GM18873 (cell line): ENCODE measurements around the gene MRPL24.

Experiments used
- ATAC-seq: cut with Tn5 transposase; IDR thresholded peaks from one replicate; pipeline ENCODE4 v1.9.1; 2021; ENCODE audit warnings: mild to moderate bottlenecking, moderate library complexity, moderate number of reproducible peaks; ENCODE audit not compliant: unreplicated experiment, low FRiP score

Gene MRPL24

DNA sequence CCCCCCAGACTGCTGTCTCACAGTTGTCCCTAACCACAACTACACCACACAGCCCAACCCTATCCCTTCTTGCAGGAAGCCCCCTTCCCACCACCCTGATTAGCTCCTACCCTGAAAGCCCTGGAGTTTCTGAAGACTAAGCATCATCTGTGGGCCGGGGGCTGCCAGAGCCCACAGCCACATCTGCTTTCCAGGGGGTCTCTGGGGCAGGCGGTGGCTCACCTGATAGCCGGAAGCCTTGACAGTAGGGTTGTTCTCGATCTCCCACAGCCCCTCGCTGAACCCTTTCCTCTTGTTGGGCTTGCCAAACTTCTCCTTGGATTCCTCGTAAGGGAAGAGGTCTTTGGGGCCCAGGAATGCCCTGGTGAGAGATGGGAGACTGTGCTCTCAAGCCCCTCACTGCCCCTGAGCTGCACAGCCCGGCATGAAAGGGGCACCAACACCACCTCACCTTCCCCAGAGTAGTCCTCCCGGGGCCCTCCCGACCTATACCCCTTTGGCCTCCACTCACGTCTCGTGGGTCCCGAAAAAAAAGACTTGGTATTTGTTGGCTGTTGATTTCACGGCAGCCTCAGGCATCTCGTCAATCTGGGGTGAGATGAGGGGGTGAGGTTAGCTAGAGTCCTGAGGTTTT is 4.0 kb upstream of the MRPL24 start:
- ATAC-seq: no peak

DNA sequence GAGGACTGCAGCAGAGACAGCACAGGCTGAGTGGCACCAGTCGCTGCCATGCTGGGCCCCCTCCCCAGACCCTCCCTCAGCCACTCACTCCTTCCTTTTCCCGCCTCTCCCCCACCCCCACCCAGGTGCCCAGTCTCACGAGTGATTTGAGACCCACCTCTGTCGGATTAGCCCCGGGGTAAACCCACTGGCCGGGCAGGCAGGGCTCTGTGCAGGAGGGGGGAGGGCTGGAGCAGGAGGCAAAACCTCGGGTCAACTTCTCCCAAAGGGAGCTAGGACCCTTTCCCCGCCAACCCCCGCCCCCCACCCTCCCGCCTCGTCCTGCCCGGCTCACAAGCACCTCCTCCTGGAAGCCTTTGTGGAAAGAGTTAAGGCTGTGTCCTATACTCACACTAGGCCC is 3.5 kb upstream of the MRPL24 start:
- ATAC-seq: no peak

DNA sequence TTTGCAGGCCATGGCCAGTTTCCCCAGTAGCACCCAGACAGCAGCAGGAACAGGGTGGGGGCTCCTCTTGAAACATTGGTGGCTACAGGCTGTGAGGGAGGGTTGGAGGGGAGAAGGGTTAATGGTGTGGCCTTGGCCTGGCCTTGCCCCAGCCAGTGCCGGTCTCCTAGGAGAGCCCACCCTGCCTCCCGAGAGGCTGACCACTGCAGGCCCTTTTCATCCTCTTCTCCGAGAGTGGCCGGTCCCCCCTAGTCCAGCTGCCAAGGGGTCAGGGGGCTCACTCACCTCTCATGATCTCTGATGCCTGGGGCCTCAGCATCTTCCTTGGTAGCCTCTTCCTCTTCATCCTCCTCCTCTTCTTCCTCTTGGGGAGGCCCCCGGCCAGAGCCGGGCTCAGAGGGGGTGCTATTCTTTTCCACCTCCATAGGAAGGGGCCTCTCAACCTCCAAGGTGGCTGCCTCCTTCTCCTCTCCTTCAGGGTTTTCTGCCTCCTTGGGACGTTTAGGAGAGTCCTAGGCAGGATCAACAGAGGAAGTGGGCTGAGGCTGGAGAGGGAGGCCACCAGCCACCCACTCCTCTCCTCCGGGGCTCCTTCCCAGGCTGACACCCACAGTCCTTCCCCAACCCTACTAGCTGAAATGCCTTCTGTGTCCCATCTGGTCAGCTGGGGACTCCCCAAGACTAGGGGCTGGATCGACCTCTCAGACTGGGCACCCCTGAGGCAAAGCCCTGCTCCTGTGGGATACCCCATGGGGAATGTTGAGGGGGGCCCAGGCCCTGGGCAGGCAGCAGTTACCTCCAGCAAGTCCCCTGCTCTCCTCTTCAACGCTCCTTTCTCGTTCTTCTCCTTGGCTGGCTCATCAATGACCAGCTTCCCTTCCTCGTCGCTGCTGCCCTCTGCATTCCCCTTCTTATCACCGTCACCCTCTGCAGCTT is 2.7 kb upstream of the MRPL24 start:
- ATAC-seq: no peak

DNA sequence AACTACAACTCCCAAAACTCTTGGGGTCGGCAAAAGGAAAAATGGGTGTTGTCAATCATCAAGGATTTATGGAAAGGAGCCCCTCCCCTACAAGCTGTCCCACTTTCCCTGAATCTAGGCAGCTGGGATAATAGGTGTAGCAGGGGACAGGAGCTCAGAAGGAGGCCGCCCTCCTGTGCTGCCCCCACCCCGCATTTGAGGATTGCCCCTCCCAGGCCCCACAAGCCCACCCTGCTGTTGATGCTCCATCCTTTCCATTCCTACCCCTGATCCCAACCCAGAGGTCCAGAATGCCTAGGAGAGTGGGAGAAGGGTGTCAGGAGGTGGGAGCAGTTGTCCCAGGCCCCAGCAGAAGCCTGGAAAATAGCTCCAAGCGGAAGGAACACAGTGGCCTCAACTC is 1.9 kb upstream of the MRPL24 start:
- ATAC-seq: no peak

DNA sequence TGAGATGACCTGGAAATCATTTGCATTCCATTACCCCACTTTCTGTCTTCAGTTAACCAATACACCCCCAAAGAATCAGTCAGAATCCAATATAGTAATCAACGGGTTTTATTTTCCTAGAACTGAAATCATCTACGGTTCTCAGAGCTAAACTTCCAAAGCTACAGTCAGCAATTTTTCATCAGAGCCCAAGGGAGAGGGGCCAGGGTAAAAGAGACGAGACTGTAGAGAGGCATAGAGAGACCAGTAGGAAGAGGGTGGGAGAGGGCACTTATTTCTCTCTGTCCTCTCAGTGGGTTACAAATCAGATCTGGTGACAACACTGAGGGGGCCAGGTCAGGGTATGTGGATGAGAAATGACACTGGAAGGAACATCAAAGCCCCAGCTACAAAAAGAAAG is 1.1 kb upstream of the MRPL24 start:
- ATAC-seq: no peak

DNA sequence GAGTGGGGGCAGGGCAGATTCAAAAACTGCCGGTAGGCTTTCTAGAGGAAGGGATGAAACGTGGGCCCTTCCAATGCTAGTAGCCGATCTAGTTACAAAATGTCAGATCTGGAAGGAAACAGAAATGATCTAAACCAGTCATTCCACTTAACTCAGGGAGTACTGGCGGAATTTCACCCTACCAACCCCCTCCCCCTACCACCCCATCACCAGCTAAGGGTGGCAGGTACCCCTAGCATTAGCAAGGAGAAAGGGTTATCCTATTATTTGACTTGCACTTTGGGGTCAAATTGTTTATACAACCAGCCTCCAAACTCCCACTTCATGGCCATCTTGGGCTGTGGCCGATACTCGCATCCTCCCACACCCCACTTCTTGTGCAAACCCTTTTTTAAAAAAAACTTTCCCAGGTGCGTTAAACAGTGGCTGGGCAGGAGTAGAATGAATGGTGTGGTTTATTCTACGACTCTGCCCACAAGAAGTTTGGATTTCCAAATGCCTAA is 644 bp upstream of the MRPL24 start:
- ATAC-seq: peak; percentile 1

DNA sequence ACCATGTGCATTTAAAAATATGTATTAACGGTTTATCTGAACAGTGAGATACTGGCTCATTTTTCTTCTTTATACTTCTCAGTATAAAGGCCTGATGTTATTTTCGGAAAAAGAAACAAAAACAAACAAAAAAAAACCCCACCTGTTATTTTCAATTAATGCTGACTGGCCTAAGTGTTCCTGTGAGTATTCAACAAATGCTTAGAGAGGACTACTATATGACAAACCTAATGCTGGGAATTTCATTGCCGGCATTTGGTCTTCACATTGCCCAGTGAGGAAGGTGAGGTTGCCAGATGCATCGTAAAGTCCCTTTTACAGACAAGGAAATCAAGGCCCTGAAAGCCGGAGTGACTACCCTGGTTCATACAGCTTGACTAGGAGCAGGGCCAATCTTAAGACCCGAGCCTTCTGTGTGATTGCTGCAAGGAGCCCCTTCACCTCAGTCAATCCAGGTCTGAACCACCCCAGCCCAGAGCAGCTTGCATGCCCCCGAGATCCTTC is 599 bp downstream of the MRPL24 start:
- ATAC-seq: no peak

DNA sequence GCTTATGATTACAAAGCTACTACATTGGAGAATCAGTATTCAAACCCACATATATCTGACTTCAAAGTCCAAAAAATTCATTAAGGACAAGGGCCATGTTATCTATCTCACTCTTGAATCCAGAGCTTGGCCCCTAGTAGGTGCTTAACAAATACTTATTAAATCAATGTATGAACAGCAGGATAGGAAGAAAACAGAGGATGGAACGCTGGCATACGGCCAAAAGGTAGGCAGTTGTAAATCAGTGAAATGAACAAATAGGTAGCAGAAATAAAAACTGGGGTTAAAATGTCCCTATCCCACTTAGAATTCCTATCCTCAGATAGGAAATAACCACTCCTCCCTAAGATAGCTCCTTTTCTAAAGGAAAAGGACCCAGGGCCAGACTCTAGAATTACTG is 2.0 kb downstream of the MRPL24 start:
- ATAC-seq: no peak

DNA sequence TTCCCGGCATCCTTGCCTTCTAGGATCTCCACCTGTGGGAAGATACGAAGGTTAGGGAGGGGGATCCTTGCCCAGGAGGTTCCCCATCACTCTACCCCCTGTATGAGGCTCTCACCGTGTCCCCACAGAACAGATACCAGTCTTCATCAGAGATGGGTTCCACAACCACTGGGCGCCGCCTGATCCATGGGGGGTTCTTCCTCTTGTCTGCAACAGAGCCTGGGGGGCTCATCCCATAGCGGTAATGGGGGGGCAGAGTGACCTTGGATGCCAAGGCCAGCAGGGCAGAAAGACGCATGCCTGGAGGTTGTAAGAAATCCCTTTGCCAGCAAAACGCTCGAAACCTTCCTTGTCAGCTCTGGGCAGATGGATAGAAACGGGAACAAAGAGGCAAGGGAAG is 2.5 kb downstream of the MRPL24 start:
- no peak for ATAC-seq

DNA sequence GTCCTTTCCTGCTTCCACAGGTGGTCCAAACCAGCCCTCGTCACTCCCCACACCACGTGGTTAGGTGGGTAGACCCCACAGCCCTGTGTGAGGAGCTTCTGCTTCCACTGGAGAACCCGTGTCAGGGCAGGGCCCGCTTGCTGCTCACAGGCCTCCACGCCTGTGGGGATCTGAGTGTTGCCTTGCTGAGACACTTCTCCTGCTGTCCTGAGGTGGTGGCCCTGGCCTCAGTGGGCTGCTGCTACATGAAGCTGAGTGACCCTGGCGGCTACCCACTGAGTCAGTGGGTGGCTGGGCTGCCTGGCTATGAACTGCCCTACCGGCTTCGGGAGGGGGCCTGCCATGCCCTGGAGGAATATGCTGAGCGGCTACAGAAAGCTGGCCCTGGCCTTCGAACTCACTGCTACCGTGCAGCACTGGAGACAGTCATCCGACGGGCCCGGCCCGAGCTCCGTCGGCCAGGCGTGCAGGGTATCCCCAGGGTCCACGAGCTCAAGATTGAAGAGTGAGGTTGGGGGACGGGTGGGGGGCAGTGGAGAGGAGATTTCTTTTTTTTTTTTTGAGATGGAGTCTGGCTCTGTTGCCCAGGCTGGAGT is 6.8 kb downstream of the MRPL24 start:
- ATAC-seq: no peak

DNA sequence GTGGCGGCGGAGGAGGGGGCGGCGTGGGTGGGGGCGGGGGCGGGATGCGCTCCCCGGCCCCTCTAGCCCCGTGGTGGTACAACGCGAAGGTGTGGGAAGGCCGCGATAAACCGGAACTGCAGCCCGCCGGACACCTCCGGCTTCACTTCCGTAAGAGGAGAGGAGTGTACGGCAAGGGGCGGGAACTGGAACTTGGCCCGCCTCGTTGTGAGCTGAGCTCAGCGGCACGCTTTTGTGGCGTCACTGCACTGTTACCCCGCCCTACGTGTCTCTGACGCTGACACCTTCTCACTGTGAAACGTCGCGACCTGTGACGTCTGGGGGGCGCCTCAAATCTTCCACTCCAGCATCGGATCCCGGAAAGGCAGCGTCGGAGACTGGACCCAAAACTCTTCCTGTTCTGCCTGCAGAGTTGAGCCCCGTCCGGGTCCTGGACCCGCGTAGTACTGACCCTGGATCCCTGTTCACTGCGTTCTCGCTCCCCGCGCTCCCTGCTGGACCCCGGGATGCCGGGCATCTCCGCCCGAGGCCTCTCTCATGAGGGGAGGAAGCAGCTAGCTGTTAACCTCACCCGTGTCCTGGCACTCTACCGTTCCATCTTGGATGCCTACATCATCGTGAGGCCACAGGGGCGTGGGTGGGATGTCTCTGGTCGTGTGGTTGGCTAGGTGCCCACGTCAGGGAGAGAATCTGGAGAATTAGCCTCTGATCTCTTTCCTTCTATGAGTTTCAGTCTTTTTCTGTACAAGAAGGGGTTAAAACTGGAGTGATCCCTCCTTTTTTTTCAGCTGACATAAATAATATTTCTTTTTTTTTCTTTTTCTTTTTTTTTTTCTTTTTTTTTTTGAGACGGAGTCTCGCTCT is 12.1 kb downstream of the MRPL24 start, which contains the start of gene ISG20L2:
TSS of gene ISG20L2 (minus strand) at position 168 of the 864 bp plus-strand sequence. CDS start 1,114 bp downstream, outside the sequence.
- peak; percentile 80 for ATAC-seq

DNA sequence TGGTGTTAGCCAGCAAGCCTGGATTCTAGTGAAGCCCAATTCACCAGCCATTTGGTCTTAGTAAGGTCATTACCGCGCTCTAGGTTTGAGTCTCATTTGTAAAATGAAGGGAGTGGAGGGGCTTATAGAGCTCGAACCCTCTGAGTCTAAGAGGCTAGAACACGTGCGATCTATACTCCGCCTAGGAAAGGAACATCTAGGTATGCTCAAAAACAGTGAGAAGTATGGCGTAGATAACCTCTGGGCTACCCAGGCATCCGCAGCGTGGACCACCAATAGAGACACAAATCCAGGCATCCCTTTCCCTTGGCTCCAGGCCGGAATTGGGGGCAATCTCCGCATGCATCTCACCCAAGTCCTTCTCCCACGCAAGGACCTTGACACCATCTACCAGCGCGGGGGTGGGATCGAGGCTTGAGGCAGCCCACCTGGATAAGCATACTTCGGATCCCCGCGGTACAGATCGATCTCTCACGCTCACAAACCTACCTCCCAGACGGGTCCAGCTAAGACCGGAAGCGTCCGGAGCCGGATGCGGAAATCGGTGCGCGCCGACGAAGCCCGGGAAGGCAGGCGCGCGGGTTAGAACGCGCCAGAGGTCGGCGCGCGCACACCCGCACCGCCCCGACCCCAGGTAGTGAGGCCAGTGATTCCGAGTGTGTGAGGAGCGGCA is 12.8 kb downstream of the MRPL24 start, which contains the start of gene METTL25B:
TSS of gene METTL25B (plus strand) at position 544 of the 673 bp plus-strand sequence. CDS start 636 bp downstream, outside the sequence.
- peak; percentile 27 for ATAC-seq

DNA sequence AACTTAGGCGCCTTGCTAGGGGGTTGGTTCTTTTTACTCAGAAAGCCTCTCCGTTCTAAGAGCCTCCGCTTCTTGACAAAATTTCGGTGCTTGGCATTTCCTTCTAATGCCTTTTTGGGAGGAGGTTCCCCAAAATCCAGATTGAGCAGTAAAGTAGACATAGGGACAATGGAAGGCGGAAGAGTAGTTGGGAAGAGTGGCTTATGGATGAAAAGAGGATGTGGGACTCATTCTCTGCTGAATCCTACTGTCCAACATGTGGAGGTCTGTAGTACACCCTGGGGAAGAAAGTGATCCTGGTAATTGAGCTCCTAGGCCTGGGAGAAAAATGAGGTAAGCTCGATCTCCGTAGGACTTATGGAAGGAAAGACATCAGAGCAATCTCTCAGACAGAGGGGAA is 13.4 kb downstream of the MRPL24 start:
- no peak for ATAC-seq

DNA sequence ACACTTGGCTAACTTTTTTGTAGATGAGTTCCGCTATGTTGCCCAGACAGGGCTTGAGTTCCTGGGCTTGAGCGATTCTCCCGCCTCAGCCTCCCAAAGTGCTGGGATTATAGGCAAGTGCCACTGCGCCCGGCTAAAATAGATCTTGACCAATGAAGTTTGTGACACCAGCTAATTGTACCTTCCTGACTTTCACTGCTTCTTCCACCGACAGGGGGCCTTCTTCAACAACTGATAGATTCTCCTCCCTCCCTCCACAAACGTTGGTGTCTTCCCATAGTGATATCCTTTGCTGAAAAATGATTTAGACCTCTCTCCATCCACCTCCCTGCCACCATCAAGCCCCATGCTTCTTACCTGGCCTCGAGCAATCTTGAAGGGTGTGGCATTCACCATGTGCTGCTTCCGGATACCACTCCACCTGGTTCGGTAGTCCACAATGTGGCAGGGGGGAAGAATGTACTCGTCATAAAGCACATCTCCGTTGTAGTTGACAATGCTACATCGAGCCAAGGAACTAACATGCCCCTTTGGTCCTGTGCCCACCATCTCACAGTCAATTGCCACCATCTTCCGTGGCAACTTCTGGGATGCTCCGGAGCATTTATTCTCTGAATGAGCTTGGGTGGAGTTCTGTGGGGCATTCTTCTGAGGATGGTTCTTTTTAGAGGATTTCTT is 14.2 kb downstream of the MRPL24 start:
- ATAC-seq: no peak

DNA sequence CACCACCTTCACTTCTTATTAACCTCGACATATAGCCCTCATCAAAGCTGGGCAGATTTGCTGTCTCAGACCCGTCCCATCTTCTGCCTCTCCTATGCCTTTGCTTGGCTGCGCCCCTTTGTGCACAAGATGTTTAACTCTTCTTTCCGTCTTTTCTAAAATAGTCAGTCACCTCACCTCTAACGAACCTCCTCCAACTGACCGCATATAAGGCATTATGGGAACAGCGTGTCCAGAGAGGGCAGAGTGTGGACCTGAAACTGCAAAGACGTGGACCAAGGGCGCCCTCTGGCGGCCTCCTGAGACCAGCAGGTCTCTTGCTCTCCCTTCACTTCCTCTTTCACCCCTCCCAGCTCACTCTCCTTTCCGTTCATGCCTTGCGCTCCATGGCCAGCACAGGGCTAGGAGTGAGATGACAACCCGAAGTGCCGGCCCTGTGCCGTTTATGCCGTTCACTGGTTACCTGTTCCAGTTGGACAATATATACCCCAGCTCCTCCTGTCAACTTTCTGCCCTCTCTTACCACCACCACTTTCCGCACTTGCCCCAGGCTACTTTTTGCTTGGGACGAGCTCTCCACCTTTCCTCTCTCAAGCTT is 15.1 kb downstream of the MRPL24 start:
- ATAC-seq: peak; percentile 28

DNA sequence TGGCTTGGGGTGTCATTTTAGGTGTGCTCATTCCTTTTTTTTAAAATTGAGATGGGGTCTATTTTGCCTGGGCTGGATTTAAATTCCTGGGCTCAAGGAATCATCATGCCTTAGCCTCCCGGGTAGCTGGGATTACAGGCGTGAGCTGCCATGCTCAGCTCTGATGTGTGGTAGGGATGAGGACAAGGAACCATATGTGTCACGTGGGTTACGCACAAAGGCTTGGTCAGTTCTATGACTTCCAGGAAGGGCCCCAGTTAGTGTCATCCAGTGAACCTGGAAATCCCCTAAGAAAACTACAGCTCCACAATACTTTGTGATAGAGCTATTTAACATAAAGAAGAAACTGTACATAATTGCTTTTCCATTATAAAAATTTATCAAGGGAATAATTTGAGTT is 19.4 kb downstream of the MRPL24 start:
- no peak for ATAC-seq

DNA sequence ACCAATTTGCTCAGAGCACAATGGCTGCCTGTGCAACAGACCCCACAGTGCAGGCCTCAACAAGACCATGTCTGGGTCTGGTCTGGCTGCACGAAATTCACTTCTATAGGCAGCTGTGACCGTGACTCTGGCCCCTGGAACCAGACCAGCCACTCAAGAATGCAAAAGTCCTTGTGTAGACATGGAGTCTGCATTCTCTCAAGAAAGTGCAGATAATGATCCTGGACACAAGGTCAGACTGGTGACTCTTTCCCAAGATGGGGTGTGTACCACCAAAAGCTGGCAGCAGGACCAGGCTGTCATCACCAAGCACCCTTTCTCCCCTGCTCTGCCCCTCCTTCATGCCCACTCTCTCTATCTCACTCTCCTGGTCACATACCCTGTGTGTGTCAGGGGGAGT is 19.8 kb downstream of the MRPL24 start:
- no peak for ATAC-seq

DNA sequence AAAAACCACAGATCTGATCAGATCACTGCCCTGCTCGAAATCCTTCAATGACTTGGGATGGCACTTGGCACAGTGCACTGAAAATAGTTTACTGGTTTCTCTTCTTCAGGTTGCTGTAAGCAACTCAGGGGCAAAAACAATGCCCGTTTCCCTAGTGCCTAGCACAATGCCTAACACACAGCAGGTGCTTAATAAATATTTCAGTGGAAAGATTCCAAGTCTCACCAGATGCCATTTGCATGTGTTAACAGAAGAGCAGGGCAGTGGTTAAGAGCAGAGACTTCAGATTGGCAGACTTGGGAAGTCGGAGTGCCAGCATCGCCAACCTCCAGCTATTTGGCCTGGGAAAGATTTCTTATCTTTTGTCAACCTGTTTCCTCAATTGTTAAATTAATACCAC is 23.5 kb downstream of the MRPL24 start:
- no peak for ATAC-seq
